ENCODE measurements around the gene PSMB2.

Gene PSMB2

DNA sequence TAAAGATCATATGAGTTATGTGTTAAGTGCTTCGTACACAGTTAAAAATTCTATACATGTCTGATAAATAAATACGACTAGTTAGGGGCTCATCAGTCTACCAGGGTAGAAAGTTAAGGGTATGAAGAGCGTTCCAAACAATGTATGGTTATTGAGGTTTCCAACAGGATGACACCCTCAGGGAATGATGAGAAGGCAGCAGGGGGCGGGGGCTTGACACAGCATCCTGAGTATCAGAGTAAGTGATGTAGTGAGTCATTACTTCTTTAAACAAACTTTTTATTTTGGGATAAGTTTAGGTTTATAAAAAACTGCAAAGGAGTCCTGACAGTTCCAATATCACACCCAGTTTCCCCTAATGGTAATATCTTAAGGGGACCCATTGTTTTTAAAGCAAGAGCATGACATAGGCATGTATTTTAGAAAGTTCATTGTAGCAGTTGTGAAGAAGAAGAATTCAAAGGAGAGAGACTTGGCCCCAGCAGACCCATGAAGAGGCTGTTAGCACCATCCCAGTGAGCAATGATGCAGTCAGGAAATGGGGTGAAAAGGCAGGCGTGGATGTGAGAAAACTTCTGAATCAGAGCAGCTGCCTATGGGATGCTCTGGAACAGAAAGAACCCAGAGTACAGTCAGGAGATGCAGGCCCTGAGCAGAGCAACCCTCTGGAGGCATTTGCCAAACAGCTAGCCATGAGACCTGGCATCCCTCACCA lies 15.0 kb upstream of the PSMB2 start:
- no peak for TF ChIP-seq EZH2 (IDR thresholded peaks at IDR 0.05; ENCODE audit: borderline replicate concordance, low read depth, low read length, severe bottlenecking)
- TF ChIP-seq, protein P1, sequence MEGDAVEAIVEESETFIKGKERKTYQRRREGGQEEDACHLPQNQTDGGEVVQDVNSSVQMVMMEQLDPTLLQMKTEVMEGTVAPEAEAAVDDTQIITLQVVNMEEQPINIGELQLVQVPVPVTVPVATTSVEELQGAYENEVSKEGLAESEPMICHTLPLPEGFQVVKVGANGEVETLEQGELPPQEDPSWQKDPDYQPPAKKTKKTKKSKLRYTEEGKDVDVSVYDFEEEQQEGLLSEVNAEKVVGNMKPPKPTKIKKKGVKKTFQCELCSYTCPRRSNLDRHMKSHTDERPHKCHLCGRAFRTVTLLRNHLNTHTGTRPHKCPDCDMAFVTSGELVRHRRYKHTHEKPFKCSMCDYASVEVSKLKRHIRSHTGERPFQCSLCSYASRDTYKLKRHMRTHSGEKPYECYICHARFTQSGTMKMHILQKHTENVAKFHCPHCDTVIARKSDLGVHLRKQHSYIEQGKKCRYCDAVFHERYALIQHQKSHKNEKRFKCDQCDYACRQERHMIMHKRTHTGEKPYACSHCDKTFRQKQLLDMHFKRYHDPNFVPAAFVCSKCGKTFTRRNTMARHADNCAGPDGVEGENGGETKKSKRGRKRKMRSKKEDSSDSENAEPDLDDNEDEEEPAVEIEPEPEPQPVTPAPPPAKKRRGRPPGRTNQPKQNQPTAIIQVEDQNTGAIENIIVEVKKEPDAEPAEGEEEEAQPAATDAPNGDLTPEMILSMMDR (IDR thresholded peaks at IDR 0.05; ENCODE audit: borderline replicate concordance, extremely low read depth, low read length, poor library complexity, severe bottlenecking) = no peak
- Histone ChIP-seq H3K4me3 (ENCODE audit: low read depth in 1 of 2, low read length in 2 of 2) (no peak overlapping the region), H3K79me2 (ENCODE audit: insufficient read depth, low read length) (no peaks in the 10 kb centered on the region), H2AFZ (ENCODE audit: low read depth, low read length) (no peak overlapping the region), H3K4me1 (ENCODE audit: insufficient read depth, low read length) (no peaks in the 10 kb centered on the region), H3K36me3 (ENCODE audit: insufficient read depth, low read length) (no peaks in the 10 kb centered on the region), H3K9ac (ENCODE audit: low read depth, low read length) (no peak overlapping the region), H3K4me2 (ENCODE audit: insufficient read depth, low read length) (no peak overlapping the region), H3K27me3 (ENCODE audit: insufficient read depth, low read length, poor library complexity) (peaks cover 4% of the 10 kb centered on the region), H3K9me3 (ENCODE audit: insufficient read depth, low read length, severe bottlenecking) (no peaks in the 10 kb centered on the region), H3K27ac (ENCODE audit: low read length) (no peak overlapping the region), H4K20me1 (ENCODE audit: insufficient read depth, low read length) (0 out of 2 replicates have a peak, but pooled peaks cover 4% of the 10 kb centered on the region)
- no peak for ATAC-seq (ENCODE audit: insufficient read depth, low read depth)
- DNase-seq = no peak

DNA sequence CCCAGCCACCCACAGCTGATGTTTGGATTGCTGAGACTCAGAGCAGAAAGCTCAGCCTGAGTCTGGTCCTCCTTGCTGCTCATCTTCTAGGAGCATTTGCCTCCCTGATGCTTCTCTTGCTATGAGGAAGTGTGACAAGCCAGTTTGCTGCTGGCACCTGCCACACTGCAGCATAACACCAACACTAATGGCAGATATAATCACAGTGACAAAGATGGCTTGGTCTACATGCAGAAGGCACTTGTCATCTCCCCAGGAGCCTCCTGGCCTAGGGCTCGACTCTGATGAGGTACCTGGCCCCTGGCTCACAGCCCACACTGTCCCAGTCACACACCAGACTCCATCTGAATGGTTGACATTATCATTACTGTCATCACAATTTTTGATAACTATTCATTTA lies 13.9 kb upstream of the PSMB2 start:
- Histone ChIP-seq H3K4me1 (ENCODE audit: insufficient read depth, low read length) (no peaks in the 10 kb centered on the region), H4K20me1 (ENCODE audit: insufficient read depth, low read length) (no peaks in the 10 kb centered on the region), H2AFZ (ENCODE audit: low read depth, low read length) (no peak overlapping the region), H3K79me2 (ENCODE audit: insufficient read depth, low read length) (no peaks in the 10 kb centered on the region), H3K9ac (ENCODE audit: low read depth, low read length) (no peak overlapping the region), H3K27ac (ENCODE audit: low read length) (no peak overlapping the region), H3K9me3 (ENCODE audit: insufficient read depth, low read length, severe bottlenecking) (no peaks in the 10 kb centered on the region), H3K27me3 (ENCODE audit: insufficient read depth, low read length, poor library complexity) (peaks cover 4% of the 10 kb centered on the region), H3K4me3 (ENCODE audit: low read depth in 1 of 2, low read length in 2 of 2) (no peak overlapping the region), H3K36me3 (ENCODE audit: insufficient read depth, low read length) (no peaks in the 10 kb centered on the region), H3K4me2 (ENCODE audit: insufficient read depth, low read length) (no peak overlapping the region)
- DNase-seq (no peak), ATAC-seq (ENCODE audit: insufficient read depth, low read depth) (no peak)
- TF ChIP-seq EZH2 (IDR thresholded peaks at IDR 0.05; ENCODE audit: borderline replicate concordance, low read depth, low read length, severe bottlenecking) = no peak
- TF ChIP-seq, protein P1 (IDR thresholded peaks at IDR 0.05; ENCODE audit: borderline replicate concordance, extremely low read depth, low read length, poor library complexity, severe bottlenecking) = no peak

DNA sequence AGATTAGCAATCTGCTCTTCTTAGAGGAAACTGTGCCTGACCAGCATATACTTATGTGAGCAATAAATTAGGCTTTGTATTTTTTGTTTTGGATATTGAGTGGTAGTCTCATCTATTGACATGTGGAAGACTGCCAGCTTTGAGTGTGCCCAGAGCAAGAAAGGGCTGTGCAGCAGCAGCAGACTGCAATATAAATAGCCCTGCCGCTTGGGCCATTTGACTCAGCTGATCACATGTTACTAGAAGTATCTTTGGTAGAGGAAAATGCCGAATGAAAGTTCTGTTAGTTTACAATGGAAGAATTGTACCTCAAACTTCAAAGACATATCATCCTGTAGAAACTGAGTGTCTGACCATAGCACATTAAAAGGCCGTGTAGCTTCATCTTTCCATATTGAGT lies 9.1 kb upstream of the PSMB2 start:
- H3K4me1 ChIP-seq (ENCODE audit: insufficient read depth, low read length) = no peaks in the 10 kb centered on the region

More for the DNA sequence above, 9.1 kb upstream of the PSMB2 start:
- H4K20me1 ChIP-seq (ENCODE audit: insufficient read depth, low read length) = no peaks in the 10 kb centered on the region
- no peak overlapping the region for H3K4me2 ChIP-seq (ENCODE audit: insufficient read depth, low read length)
- no peaks in the 10 kb centered on the region for H3K36me3 ChIP-seq (ENCODE audit: insufficient read depth, low read length)
- H3K4me3 ChIP-seq (ENCODE audit: low read depth in 1 of 2, low read length in 2 of 2) = no peak overlapping the region
- H3K27ac ChIP-seq (ENCODE audit: low read length) = no peak overlapping the region
- no peak for DNase-seq
- no peak overlapping the region for H2AFZ ChIP-seq (ENCODE audit: low read depth, low read length)
- TF ChIP-seq EZH2 (IDR thresholded peaks at IDR 0.05; ENCODE audit: borderline replicate concordance, low read depth, low read length, severe bottlenecking) = no peak
- TF ChIP-seq, protein P1 (IDR thresholded peaks at IDR 0.05; ENCODE audit: borderline replicate concordance, extremely low read depth, low read length, poor library complexity, severe bottlenecking) = no peak
- no peak for ATAC-seq (ENCODE audit: insufficient read depth, low read depth)
- H3K27me3 ChIP-seq (ENCODE audit: insufficient read depth, low read length, poor library complexity) = peaks cover 17% of the 10 kb centered on the region
- no peak overlapping the region for H3K9ac ChIP-seq (ENCODE audit: low read depth, low read length)
- H3K9me3 ChIP-seq (ENCODE audit: insufficient read depth, low read length, severe bottlenecking) = no peaks in the 10 kb centered on the region
- no peaks in the 10 kb centered on the region for H3K79me2 ChIP-seq (ENCODE audit: insufficient read depth, low read length)
